ENCODE data around the gene TBRG4.
A peak's percentile ranks its signal among the peaks of the same experiment; 100 is the strongest.

TBRG4 gene

GRCh38 chr7:45065031-45065995 is 46.2 kb downstream of the TBRG4 start:
- Histone ChIP-seq H3K27me3 (ENCODE audit: insufficient read depth, low read length, poor library complexity) (no peaks in the 10 kb centered on the region), H3K9me3 (ENCODE audit: insufficient read depth, low read length, severe bottlenecking) (no peaks in the 10 kb centered on the region), H3K4me2 (ENCODE audit: insufficient read depth, low read length) (no peak overlapping the region), H3K4me3 (ENCODE audit: low read depth in 1 of 2, low read length in 2 of 2) (no peak overlapping the region), H3K36me3 (ENCODE audit: insufficient read depth, low read length) (peaks cover 91% of the 10 kb centered on the region), H3K4me1 (ENCODE audit: insufficient read depth, low read length) (no peaks in the 10 kb centered on the region), H3K27ac (ENCODE audit: low read length) (no peak overlapping the region), H4K20me1 (ENCODE audit: insufficient read depth, low read length) (peaks cover 83% of the 10 kb centered on the region), H3K9ac (ENCODE audit: low read depth, low read length) (no peak overlapping the region), H3K79me2 (ENCODE audit: insufficient read depth, low read length) (peaks cover 92% of the 10 kb centered on the region), H2AFZ (ENCODE audit: low read depth, low read length) (no peak overlapping the region)
- DNase-seq (no peak), ATAC-seq (ENCODE audit: insufficient read depth, low read depth) (no peak)
- TF ChIP-seq CTCF (IDR thresholded peaks at IDR 0.05; ENCODE audit: borderline replicate concordance, extremely low read depth, low read length, poor library complexity, severe bottlenecking) (no peak), EZH2 (IDR thresholded peaks at IDR 0.05; ENCODE audit: borderline replicate concordance, low read depth, low read length, severe bottlenecking) (no peak)

GRCh38 chr7:45064047-45064725 is 47.3 kb downstream of the TBRG4 start:
- peaks cover 84% of the 10 kb centered on the region for H3K36me3 ChIP-seq (ENCODE audit: insufficient read depth, low read length)
- no peak overlapping the region for H3K4me3 ChIP-seq (ENCODE audit: low read depth in 1 of 2, low read length in 2 of 2)
- no peak overlapping the region for H2AFZ ChIP-seq (ENCODE audit: low read depth, low read length)
- H3K4me2 ChIP-seq (ENCODE audit: insufficient read depth, low read length): no peak overlapping the region
- no peak overlapping the region for H3K9ac ChIP-seq (ENCODE audit: low read depth, low read length)
- H3K27ac ChIP-seq (ENCODE audit: low read length): no peak overlapping the region
- peaks cover 75% of the 10 kb centered on the region for H4K20me1 ChIP-seq (ENCODE audit: insufficient read depth, low read length)
- ATAC-seq (ENCODE audit: insufficient read depth, low read depth) (no peak), DNase-seq (no peak)
- no peak for TF ChIP-seq EZH2 (IDR thresholded peaks at IDR 0.05; ENCODE audit: borderline replicate concordance, low read depth, low read length, severe bottlenecking)
- TF ChIP-seq CTCF (IDR thresholded peaks at IDR 0.05; ENCODE audit: borderline replicate concordance, extremely low read depth, low read length, poor library complexity, severe bottlenecking): no peak
- H3K79me2 ChIP-seq (ENCODE audit: insufficient read depth, low read length): peaks cover 94% of the 10 kb centered on the region
- no peaks in the 10 kb centered on the region for H3K9me3 ChIP-seq (ENCODE audit: insufficient read depth, low read length, severe bottlenecking)
- H3K4me1 ChIP-seq (ENCODE audit: insufficient read depth, low read length): no peaks in the 10 kb centered on the region
- H3K27me3 ChIP-seq (ENCODE audit: insufficient read depth, low read length, poor library complexity): no peaks in the 10 kb centered on the region

- Histone ChIP-seq H3K27me3 (ENCODE audit: insufficient read depth, low read length, poor library complexity) (no peaks in the 10 kb centered on the region), H3K4me2 (ENCODE audit: insufficient read depth, low read length) (no peak overlapping the region), H3K36me3 (ENCODE audit: insufficient read depth, low read length) (peaks cover 74% of the 10 kb centered on the region), H3K9me3 (ENCODE audit: insufficient read depth, low read length, severe bottlenecking) (no peaks in the 10 kb centered on the region), H3K79me2 (ENCODE audit: insufficient read depth, low read length) (peaks cover 95% of the 10 kb centered on the region), H3K4me3 (ENCODE audit: low read depth in 1 of 2, low read length in 2 of 2) (no peak overlapping the region), H3K9ac (ENCODE audit: low read depth, low read length) (no peak overlapping the region), H3K27ac (ENCODE audit: low read length) (peak overlapping the region; percentile 34; the same call in 1 of the 2 replicates), H4K20me1 (ENCODE audit: insufficient read depth, low read length) (peaks cover 68% of the 10 kb centered on the region), H3K4me1 (ENCODE audit: insufficient read depth, low read length) (no peaks in the 10 kb centered on the region), H2AFZ (ENCODE audit: low read depth, low read length) (no peak overlapping the region)
- DNase-seq (no peak), ATAC-seq (ENCODE audit: insufficient read depth, low read depth) (no peak)
- TF ChIP-seq CTCF (IDR thresholded peaks at IDR 0.05; ENCODE audit: borderline replicate concordance, extremely low read depth, low read length, poor library complexity, severe bottlenecking): no peak
- no peak for TF ChIP-seq EZH2 (IDR thresholded peaks at IDR 0.05; ENCODE audit: borderline replicate concordance, low read depth, low read length, severe bottlenecking)
Measured at GRCh38 chr7:45061806-45062425, 49.6 kb downstream of the TBRG4 start.
